Effector memory CD4-positive, alpha-beta T cell (primary cell): ENCODE results near the gene GLT1D1.

ENCODE experiments used
- DNase-seq, 3 donors: peaks; one replicate each; pipeline ENCODE4 v3.0.0-alpha.2; 2020
- H3K27ac ChIP-seq: 2 replicates; pipeline ENCODE4 v1.7.0; 2013; ENCODE audit warnings: mild to moderate bottlenecking, low read length, moderate library complexity; ENCODE audit not compliant: insufficient read depth, poor library complexity, severe bottlenecking
- H3K27me3 ChIP-seq: replicated peaks from 2 replicates; pipeline ENCODE4 v1.7.0; 2013; ENCODE audit warnings: mild to moderate bottlenecking, low read length; ENCODE audit not compliant: insufficient read depth, control insufficient read depth, poor library complexity, severe bottlenecking
- H3K36me3 ChIP-seq: 2 replicates; pipeline ENCODE4 v1.7.0; 2013; ENCODE audit warnings: mild to moderate bottlenecking, low read length, moderate library complexity; ENCODE audit not compliant: control insufficient read depth, insufficient read depth
- H3K4me1 ChIP-seq: 2 replicates; pipeline ENCODE4 v1.7.0; 2013; ENCODE audit warnings: low read length, mild to moderate bottlenecking; ENCODE audit not compliant: control insufficient read depth, insufficient read depth, poor library complexity, severe bottlenecking
- H3K4me3 ChIP-seq: 2 replicates; pipeline ENCODE4 v1.7.0; 2013; ENCODE audit warnings: low read length, low read depth, mild to moderate bottlenecking; ENCODE audit not compliant: insufficient read depth, poor library complexity, severe bottlenecking
- H3K9me3 ChIP-seq: 2 replicates; pipeline ENCODE4 v1.7.0; 2013; ENCODE audit warnings: mild to moderate bottlenecking, low read length, moderate library complexity; ENCODE audit not compliant: control insufficient read depth

The GLT1D1 gene

GRCh38 chr12:128986957-128987356 is 133.7 kb downstream of the GLT1D1 start:
- H3K4me1 ChIP-seq, result no peaks in the 10 kb centered on the region
- H3K9me3 ChIP-seq, result no peaks in the 10 kb centered on the region
- no peaks in the 10 kb centered on the region for H3K36me3 ChIP-seq
- H3K4me3 ChIP-seq, result no peak overlapping the region
- no peak for DNase-seq
- no peak overlapping the region for H3K27ac ChIP-seq
- no peaks in the 10 kb centered on the region for H3K27me3 ChIP-seq

- no peaks in the 10 kb centered on the region for H3K4me1 ChIP-seq
- no peaks in the 10 kb centered on the region for H3K27me3 ChIP-seq
- H3K27ac ChIP-seq, result no peak overlapping the region
- no peak overlapping the region for H3K4me3 ChIP-seq
- no peaks in the 10 kb centered on the region for H3K36me3 ChIP-seq
- no peaks in the 10 kb centered on the region for H3K9me3 ChIP-seq
- no peak for DNase-seq
Observed at GRCh38 chr12:128989287-128989686, 136.0 kb downstream of the GLT1D1 start.

- no peaks in the 10 kb centered on the region for H3K36me3 ChIP-seq
- no peak overlapping the region for H3K4me3 ChIP-seq
- H3K9me3 ChIP-seq, result no peaks in the 10 kb centered on the region
- H3K27me3 ChIP-seq, result no peaks in the 10 kb centered on the region
- no peaks in the 10 kb centered on the region for H3K4me1 ChIP-seq
- no peak for DNase-seq
- H3K27ac ChIP-seq, result no peak overlapping the region
Observed at GRCh38 chr12:128991716-128992115, 138.4 kb downstream of the GLT1D1 start.

GRCh38 chr12:128992116-128992515 is 138.8 kb downstream of the GLT1D1 start:
- Histone ChIP-seq H3K27me3 (no peaks in the 10 kb centered on the region), H3K9me3 (no peaks in the 10 kb centered on the region), H3K27ac (no peak overlapping the region), H3K4me1 (no peaks in the 10 kb centered on the region), H3K4me3 (no peak overlapping the region), H3K36me3 (no peaks in the 10 kb centered on the region)
- DNase-seq, result no peak

- no peak for DNase-seq
- Histone ChIP-seq H3K9me3 (no peaks in the 10 kb centered on the region), H3K27ac (no peak overlapping the region), H3K36me3 (no peaks in the 10 kb centered on the region), H3K27me3 (no peaks in the 10 kb centered on the region), H3K4me1 (no peaks in the 10 kb centered on the region), H3K4me3 (no peak overlapping the region)
Observed at GRCh38 chr12:128992550-128992949, 139.3 kb downstream of the GLT1D1 start.

- H3K4me1 ChIP-seq, result no peaks in the 10 kb centered on the region
- H3K9me3 ChIP-seq, result no peaks in the 10 kb centered on the region
- H3K4me3 ChIP-seq, result no peak overlapping the region
- DNase-seq, result no peak
- no peak overlapping the region for H3K27ac ChIP-seq
- H3K36me3 ChIP-seq, result no peaks in the 10 kb centered on the region
- H3K27me3 ChIP-seq, result no peaks in the 10 kb centered on the region
Observed at GRCh38 chr12:128994856-128995255, 141.6 kb downstream of the GLT1D1 start.

GRCh38 chr12:128995619-128996018 is 142.3 kb downstream of the GLT1D1 start:
- H3K9me3 ChIP-seq, result no peaks in the 10 kb centered on the region
- no peak overlapping the region for H3K4me3 ChIP-seq
- H3K27ac ChIP-seq, result no peak overlapping the region
- no peaks in the 10 kb centered on the region for H3K27me3 ChIP-seq
- H3K36me3 ChIP-seq, result no peaks in the 10 kb centered on the region
- H3K4me1 ChIP-seq, result no peaks in the 10 kb centered on the region
- DNase-seq, result no peak

GRCh38 chr12:129001826-129002225 is 148.5 kb downstream of the GLT1D1 start:
- H3K9me3 ChIP-seq, result no peaks in the 10 kb centered on the region

GRCh38 chr12:129002427-129002826 is 149.1 kb downstream of the GLT1D1 start:
- no peak overlapping the region for H3K27ac ChIP-seq
- H3K4me3 ChIP-seq, result no peak overlapping the region
- no peaks in the 10 kb centered on the region for H3K4me1 ChIP-seq
- DNase-seq, result no peak
- no peaks in the 10 kb centered on the region for H3K36me3 ChIP-seq
- H3K9me3 ChIP-seq, result no peaks in the 10 kb centered on the region
- H3K27me3 ChIP-seq, result no peaks in the 10 kb centered on the region

More at GRCh38 chr12:129001826-129002225, 148.5 kb downstream of the GLT1D1 start:
- no peaks in the 10 kb centered on the region for H3K4me1 ChIP-seq
- no peaks in the 10 kb centered on the region for H3K36me3 ChIP-seq
- no peak overlapping the region for H3K27ac ChIP-seq
- no peak overlapping the region for H3K4me3 ChIP-seq
- no peak for DNase-seq
- no peaks in the 10 kb centered on the region for H3K27me3 ChIP-seq

GRCh38 chr12:129005416-129005815 is 152.1 kb downstream of the GLT1D1 start:
- Histone ChIP-seq H3K4me3 (no peak overlapping the region), H3K9me3 (no peaks in the 10 kb centered on the region), H3K4me1 (no peaks in the 10 kb centered on the region), H3K27me3 (no peaks in the 10 kb centered on the region), H3K36me3 (no peaks in the 10 kb centered on the region), H3K27ac (no peak overlapping the region)
- no peak for DNase-seq

- Histone ChIP-seq H3K36me3 (no peaks in the 10 kb centered on the region), H3K27me3 (no peaks in the 10 kb centered on the region), H3K4me3 (no peak overlapping the region), H3K9me3 (no peaks in the 10 kb centered on the region), H3K27ac (no peak overlapping the region), H3K4me1 (no peaks in the 10 kb centered on the region)
- no peak for DNase-seq
Observed at GRCh38 chr12:129005829-129006228, 152.6 kb downstream of the GLT1D1 start.
